Body of pancreas (tissue), 4 donors: ENCODE results near the gene GNAI2.

Experiments
- CTCF ChIP-seq, 7 experiments: fragments of 450-650 bp in 4 of 7; fragments of 200-600 bp in 3 of 7; sonication (generic) in 3 of 7; IDR thresholded peaks; one replicate each; pipeline ENCODE4 v1.5.1; 2016 to 2019; ENCODE audit warnings: antibody characterized with exemption in 7 of 7
- POLR2A ChIP-seq, 3 donors: fragments of 450-650 bp; IDR thresholded peaks; one replicate each; pipeline ENCODE4 v1.6.1; 2016; ENCODE audit warnings: antibody characterized with exemption in 3 of 3, mild to moderate bottlenecking in 2 of 3

GRCh38 chr3:50260942-50261441 is 25.0 kb downstream of the GNAI2 start:
- TF ChIP-seq CTCF (IDR thresholded peaks at IDR 0.05): no peak
- no peak for TF ChIP-seq POLR2A (IDR thresholded peaks at IDR 0.05)
